Urothelium cell line (cell line): ENCODE measurements around the gene PBX3.

Experiments used
- DNase-seq: peaks from one replicate; pipeline ENCODE4 v3.0.0; 2011; ENCODE audit warnings: low spot score, mixed read lengths
- FAIRE-seq: peaks from 2 replicates; lab custom pipeline; 2011; peaks lifted over from hg19 to GRCh38; lab: Jason Lieb, UNC

PBX3 gene

DNA sequence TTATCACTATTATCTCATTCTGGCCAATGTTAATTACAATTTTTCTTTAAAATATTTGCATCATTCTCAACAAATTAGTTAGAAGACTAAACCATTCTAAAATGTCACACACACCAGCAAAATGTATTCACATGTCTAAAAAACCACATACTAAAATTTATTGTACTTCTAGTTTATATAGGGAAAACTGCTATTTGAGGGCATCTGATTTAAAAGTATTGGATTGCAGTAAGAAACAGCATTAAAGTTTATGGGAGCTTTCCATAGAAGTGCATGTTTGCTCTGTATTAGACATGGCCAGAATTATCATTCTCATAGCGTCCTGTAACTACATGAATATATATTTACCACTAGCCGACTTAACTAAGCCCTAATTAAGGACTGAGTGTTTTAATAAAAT is 150.3 kb downstream of the PBX3 start:
- FAIRE-seq, result no peak

DNA sequence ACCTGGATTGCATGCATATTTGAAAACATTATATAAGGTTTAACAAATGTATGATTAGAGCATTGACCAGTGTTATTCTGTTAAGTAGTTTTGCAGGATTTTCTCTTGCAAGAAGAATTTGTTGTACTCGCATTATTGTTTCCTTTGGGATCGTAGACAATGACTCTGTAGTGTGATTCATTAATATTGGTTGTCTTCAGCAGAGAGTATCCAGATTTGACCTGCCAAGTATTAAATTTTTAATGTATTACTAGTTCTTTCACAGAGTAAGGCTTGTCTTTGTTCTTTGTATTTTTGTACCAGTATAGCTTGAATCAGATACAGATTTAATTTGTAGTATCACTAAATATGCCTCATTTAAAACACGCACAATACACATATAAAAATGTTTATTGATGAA is 155.0 kb downstream of the PBX3 start:
- DNase-seq (no peak), FAIRE-seq (no peak)

More for the DNA sequence above, 150.3 kb downstream of the PBX3 start:
- no peak for DNase-seq

DNA sequence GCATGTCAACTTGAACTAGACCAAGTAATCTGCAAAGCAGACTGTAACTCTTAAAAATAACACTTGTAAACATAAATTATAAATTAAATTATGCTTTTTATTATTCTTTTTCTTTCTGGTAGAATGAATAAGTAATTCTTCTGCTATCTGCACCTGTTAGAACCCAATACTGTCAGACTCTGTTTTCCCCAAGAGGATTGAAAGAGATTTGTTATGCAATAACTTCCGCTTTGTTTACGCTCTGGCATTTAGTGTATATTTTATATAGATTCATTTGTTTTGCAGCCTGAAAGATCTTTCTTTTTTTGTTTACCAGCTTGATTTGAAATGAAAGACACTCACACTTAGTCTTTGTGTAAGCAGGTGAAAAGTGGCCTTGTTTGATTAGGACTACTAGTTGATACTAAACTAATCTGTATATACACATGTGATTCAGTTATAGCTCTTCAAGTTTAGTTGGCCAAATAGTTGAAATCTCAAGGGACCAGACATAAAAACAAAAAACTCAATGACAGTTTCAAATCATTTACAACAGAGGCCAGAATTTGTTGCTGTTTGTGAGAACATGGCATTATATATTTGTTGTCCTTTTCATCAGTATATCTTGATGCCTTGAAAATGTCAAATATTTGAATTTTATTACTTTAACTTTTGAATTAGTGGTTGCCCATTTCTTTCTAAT is 155.8 kb downstream of the PBX3 start:
- no peak for FAIRE-seq
- no peak for DNase-seq

DNA sequence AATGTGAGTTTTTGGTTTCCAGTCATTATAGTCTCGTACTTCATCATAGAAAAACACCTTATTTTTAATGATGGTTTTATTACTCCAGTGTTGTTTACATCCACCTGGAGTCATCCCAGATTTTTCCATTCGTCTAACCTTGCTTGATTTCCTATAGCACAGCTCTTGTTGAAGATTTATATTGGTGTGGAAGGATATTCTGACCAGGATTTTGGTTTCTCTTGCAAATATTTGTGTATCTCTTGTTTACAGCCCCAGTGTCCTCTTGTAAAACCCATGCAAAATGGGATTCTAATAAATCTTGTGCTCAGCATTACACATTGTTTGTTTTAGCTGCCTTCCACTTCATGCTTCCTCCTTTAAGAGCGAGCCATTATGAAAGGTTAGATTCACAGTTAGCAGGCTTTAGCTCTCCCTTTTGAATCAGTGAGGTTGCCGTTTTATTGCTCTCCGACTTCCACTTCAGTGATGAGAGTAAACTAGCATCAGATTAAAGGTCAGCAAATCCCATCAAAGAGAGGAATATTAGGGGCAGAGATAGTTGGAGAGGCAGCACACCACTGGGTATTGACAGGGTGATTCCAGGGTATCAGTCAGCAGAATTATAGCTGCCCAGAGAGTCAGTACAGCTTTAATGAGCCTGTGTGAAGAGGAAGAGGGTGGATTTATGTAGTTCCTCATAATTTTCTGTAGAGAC is 157.1 kb downstream of the PBX3 start:
- FAIRE-seq (no peak), DNase-seq (no peak)

DNA sequence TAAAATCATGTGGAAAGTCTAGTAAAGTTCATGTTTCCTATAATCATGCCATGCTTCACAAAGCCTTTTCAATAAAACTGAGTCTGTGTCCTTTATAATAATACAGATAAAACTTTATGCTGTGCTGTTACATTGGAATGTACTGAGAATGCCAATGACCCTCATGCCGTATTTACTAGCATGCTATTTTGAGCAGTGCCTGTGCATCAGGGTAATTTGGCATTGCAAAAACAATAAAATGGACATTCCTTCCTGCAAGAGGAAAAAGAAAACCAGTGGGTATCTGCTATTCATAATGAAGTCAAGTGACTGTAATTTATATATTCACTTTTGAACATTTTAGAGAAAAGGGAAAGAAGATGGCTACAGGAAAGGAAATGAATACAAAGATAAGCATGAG is 159.0 kb downstream of the PBX3 start:
- DNase-seq (no peak), FAIRE-seq (no peak)

DNA sequence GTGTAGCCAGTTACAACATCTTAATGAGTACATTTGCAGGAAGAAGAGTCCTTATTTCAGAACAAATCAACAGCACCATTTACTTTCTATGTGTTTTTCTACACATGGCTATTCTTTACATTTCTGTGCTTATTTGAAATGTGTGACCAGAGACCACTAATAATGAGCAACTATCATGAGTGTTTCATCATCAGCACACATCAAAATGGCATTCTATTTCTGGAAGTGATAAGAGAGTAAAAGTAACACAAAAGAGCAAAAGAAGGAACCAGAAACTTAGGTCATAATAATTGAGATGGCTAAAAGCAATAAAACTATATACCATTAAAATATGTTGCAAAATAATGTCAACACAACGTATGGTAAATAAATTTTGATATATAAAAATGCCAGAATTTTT is 159.7 kb downstream of the PBX3 start:
- FAIRE-seq (no peak), DNase-seq (no peak)

DNA sequence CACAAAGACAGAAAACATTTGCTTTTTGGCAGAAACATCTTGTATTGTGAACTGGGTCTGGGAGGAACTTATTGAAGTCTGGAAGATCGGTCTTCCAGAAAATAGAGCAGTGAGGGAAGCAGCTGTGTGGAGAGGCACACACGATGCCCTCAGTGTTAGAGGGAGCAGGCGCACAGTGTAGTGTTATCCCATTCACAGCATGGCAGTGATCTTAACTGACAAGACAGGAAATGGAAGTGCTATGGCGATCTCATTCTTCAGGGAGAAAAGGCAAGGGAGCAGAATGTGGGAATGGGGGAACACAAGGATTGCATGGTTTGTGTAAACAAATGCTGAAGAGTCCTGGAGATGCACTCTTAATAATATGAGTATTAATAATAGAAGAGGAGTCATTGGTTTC is 161.0 kb downstream of the PBX3 start:
- no peak for DNase-seq
- FAIRE-seq, result no peak

DNA sequence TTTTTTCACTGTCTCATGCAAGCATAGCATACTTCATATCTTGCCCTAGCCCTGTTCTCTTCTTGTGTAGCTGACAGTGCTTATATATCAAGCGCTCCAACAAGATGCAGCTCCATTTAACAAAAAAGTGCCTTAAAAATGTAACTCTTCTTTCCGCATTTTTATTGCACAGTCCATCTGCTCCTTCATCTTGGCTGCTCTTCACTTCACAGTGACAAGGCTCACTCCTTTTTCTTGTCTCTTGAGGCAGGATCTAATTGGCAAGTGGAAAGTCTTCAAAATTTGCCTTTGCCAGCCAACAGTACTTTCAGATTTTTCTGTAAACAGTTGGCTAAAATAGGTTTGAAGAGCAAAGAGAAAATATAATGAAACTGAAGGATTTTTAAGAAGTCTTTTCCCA is 161.8 kb downstream of the PBX3 start:
- FAIRE-seq, result no peak
- no peak for DNase-seq

DNA sequence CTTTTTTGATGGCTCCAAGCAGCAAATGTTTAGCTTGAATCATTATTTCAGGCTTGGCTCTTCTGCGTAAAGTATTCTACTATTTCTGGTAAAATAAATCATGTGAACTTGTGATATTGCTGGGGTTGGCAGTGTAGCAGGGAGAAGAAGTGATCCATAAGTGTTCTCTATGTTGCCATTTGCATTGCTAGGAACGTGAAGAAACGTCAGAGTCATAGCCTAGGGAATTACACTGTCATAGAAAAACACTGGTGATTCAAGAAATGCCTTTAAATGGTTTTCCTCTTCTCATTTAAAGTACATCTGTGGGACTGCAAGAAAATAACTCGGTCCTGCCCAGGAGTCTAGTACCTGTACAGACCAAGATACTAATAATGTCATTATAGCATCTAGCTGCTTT is 162.3 kb downstream of the PBX3 start:
- no peak for FAIRE-seq
- no peak for DNase-seq

DNA sequence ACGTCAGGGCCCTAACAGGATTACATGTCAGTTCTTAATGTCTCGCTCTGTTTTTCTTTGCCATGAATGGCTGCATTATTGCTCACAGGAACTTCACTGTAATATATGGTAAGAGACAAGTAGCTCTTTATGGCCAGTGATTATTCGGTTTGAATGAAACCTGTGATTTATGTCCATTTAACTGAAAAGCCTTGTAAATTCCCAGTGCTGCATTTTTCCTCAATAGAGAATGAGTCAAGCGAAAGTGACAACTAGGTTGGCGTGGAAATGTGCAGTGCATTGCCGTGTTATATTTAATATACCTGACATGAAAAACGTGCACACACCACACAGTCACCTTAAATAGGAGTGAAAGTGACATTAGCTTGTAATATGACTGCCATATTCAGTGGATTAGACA is 163.1 kb downstream of the PBX3 start:
- DNase-seq (no peak), FAIRE-seq (no peak)

DNA sequence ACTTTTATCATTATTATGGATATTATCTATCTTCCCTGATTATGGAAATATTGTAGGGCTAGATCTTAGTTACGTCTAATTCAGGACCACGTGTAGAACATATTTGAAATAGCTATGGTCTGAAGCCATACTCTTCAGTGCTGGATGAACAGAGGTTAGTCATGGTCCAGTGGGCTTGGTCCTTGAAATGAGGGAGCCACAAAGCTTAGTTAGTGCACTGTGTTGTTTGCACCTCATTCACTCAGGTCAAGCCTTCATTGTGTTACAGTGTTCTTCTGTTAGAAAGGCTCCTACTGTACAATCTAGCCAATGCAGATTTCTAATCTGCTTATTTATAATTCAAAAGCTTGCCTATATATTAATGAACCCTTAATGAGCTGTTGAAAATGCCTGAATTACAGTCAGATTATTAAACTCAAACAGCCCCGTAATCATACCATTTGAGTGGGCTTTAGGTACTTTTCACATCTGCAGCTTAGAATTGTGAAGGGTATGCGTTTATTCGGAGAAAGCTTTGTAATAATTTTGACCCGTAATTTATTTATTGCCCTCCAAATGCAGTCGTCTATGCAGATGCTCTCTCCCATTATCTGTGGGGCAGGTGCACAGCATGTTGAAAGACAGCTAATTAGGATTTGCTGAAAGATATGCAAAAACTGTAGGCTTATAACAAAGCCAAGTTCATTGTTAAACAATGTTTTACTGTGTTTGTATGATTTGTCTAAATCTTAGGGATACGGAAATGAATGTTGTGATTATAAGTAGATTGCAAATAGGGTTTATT is 164.9 kb downstream of the PBX3 start:
- no peak for DNase-seq
- FAIRE-seq, result no peak

DNA sequence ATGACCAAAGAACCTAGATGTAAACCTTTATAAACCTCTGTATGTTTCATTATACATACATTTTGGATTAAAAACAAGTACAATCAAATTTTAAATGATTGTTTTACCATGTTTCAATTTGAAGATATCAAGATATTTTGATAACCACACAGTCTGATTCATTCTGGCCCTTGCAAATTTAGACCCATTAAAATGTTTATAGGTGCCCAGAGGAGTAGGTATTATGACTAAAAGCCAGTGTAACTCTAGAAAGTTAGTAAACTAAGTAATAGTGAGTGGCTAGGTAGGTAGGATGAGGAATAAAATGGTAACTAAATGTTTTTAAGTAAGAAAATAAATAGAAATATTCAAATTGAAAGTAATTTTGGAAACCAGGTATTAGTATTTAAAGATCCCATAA is 165.5 kb downstream of the PBX3 start:
- DNase-seq (no peak), FAIRE-seq (no peak)

DNA sequence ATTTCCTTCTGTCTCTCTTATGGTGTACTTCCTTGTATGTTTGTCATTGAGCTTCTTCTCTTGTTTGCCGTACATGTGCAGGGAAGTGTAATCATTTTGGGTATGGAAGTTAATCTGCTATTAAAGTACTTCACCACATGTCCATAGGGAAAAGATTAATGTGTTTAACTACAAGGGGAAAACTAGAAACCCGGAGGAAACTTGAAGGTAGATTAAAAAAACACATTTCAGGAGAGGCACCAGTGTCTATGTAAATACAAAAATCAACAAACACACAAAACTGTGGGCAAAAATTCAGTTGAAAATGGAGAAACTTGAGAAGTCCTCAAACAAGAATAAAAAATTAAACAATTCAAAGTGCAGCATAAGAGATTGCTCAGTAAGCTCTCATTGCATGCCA is 166.4 kb downstream of the PBX3 start:
- FAIRE-seq, result no peak
- DNase-seq, result no peak

DNA sequence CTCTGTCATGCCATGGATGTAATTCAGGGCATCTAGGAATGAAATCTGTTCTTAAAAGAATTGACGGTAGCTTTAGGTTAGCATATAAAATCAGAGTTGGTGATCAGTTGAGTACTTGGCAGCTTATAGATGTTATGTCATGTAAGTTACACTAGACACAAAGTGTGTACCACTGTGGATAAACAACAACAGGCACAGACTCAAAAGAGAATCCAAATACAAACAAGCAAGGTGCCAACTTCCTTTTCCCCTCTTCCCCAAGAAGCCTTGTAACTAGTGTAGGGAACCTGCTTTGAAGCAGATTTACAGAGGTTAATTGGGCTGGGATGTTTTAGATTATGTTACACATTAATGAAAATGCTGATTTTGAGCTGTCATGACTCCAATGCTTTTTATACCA is 167.2 kb downstream of the PBX3 start:
- no peak for DNase-seq
- no peak for FAIRE-seq

DNA sequence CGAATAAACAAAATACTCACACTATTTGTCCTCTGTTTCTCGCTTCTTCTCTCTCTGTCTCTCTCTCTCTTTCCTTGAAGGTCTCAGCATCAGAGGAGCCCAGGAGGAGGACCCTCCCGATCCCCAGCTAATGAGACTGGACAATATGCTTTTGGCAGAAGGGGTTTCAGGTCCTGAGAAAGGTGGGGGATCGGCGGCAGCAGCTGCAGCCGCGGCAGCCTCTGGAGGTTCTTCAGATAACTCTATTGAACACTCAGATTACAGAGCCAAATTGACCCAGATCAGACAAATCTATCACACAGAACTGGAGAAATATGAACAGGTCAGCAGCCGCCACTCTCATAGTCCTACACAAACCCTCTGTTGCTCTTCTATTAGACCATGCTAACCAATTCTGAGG is 168.4 kb downstream of the PBX3 start:
- FAIRE-seq, result no peak
- DNase-seq, result no peak

DNA sequence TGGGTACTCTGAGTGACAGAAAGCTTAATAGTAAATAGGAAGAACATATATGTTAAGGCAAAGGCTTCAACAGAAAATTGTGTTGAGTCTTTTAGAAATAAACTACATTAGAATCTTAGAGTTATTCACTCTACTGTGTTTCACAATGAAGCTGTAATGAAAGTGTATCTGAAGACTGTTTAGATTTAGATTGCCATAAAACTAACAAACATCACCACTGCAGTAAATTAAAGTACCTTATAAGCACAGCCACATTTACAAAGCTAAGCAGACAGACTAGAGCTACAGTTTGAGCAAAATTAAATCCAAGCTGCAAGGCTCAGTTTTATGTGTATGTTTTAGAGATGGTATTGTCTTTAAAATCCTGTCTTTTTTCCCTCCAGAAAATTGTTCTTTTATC is 172.4 kb downstream of the PBX3 start:
- FAIRE-seq (no peak), DNase-seq (no peak)

DNA sequence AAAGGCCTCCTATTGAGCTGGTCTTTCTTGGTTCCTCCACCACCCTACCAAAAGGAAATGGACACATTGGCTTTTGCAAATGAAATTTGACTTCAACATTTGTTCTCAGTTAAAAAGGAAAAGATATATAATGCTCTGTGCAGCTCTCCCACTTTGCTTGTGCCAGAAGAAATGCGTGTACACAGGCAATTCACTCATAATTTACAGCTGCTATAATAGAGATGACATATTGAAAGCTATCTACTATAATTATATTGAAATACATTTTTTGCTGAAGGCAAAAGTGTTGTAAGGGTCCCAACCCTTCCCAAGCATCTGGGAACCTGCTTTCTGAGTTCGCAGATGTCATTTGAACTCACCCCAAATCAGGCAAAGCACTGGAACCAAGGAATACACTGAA is 173.2 kb downstream of the PBX3 start:
- FAIRE-seq, result no peak

DNA sequence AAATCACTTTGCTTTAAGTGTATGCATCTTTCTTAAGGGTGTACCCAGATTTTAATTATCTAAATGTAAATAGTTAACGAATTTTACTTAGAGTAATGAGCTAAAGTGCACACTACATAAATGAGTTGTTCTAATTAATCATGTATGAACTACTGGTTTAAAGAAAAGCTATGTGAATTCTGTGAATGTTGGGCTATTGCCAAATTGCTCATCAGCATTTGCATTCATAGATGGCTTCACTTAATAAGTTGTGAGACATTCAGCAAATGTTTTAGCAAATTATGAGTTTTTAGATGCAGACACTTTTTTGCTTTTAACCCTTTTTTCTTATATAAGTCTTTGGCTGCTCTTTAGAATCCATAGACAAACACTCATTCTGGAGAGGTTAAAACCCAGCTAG is 175.7 kb downstream of the PBX3 start:
- no peak for FAIRE-seq
- no peak for DNase-seq

More for the DNA sequence above, 173.2 kb downstream of the PBX3 start:
- DNase-seq, result no peak

DNA sequence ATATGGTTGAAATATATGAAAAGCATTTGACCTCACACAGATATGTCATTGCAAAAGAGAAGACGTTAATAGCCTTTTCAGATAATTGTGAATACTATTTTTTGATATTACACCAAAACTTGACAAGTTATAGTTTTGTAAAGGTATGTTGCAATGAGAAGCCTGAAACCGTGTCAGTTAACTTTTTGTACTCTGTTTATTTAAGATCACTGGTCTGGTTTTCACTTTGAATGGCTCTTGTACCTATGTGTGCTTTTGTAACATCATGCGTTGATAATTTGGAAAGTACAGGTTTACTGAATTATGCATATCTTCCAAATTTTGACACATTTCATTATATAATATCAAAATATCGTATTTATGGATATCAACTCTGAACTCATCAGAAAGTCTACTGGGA is 177.2 kb downstream of the PBX3 start:
- FAIRE-seq (no peak), DNase-seq (no peak)

DNA sequence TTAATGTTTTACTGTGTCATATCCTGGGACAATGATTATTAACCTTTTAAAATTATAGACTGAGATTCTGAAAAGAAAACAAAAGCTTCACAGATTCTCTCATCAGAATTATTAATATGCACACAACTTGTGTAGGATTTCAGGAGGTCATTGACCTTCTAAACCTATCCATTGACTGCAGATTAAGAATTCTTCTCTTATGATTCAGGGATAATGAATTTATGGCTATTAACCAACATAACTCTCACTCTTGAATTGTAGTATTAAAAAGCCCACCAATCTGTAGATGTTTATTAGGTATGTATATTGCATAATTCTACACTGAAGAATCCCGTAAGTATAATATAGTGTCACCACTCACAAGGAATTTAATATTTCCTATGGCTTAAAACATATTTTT is 179.8 kb downstream of the PBX3 start:
- FAIRE-seq (no peak), DNase-seq (no peak)

DNA sequence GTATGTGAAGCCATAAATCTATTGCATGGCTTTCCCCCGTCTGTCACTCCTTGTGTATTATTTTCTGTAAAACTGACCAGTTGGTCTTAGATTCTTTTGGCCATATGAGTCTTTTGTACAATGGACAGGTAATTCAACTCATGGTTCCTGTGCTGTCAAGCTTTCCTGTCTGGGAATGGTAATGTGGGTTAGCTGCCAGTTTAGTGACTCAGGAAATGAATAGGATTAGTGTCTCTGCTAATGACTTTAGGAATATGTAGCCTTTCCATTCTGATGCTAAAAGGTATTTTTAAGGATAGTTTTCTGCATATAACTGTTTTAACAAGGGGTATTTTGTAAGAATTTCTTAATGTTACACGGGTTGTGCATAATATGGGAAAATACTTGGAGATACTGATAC is 182.7 kb downstream of the PBX3 start:
- FAIRE-seq (no peak), DNase-seq (no peak)

DNA sequence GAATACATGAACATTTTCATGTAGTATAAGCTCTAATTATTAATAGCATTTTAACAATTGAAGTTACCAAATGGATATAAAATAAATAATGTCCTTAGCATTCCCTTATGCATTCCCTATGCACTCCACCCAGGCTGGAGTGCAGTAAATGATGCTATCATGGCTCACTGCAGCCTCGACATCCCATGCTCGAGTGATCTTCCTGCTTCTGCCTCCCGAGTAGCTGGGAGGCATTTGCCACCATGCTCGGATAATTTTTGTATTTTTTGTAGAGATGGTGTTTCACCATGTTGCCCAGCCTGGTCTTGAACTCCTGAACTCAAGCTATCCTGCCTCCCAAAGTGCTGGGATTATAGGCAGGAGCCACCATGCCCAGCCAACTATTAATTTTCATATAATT is 184.0 kb downstream of the PBX3 start:
- FAIRE-seq (no peak), DNase-seq (no peak)
